Measurements from ENCODE around the gene FAM3B. TPM values are rescaled to one million over a fixed set of nuclear protein-coding genes. Genes with fewer than 3 reads are reported as not detected.

FAM3B gene
- total RNA-seq, 1 donor from 2014 or later, result 4.8 TPM

DNA sequence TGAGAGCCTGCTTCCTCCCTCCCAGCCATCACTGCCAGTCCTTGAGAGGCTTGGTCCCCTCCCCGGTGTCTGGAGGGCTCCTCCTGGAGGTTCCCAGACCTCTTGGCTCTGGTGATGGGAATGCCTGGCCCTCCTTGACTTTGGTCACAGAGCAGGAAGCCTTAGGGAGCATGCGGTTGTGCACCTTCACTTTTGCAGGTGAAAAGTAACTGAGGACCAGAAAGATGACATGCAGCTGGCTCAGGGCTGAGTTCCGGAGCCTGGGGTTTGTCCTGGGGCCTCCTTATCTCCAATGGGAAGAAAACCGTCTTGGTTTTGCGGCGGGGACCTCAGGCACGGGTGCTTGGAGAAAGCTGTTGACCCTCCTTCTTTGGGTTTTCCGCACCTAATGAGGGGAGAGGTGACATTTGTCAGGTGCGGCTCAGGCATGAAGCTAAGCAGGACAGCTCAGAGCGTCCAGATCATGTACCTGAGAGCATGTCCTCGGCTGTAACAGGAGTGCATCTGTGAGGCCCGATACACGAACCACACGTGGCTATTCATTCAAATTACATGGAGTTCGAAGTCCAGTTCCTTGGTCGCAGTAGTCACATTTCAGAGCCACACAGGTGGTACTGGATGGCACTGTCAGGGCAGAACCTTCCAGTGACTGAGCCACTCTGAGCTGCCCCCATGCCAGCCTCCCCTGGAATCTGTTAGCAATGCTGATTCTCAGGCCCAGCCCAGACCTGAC, 44.6 kb downstream of the FAM3B start:
- intact Hi-C loops (cut with DNase I), result no loop called here
- H3K27ac ChIP-seq, result peak overlapping the region; percentile 90

DNA sequence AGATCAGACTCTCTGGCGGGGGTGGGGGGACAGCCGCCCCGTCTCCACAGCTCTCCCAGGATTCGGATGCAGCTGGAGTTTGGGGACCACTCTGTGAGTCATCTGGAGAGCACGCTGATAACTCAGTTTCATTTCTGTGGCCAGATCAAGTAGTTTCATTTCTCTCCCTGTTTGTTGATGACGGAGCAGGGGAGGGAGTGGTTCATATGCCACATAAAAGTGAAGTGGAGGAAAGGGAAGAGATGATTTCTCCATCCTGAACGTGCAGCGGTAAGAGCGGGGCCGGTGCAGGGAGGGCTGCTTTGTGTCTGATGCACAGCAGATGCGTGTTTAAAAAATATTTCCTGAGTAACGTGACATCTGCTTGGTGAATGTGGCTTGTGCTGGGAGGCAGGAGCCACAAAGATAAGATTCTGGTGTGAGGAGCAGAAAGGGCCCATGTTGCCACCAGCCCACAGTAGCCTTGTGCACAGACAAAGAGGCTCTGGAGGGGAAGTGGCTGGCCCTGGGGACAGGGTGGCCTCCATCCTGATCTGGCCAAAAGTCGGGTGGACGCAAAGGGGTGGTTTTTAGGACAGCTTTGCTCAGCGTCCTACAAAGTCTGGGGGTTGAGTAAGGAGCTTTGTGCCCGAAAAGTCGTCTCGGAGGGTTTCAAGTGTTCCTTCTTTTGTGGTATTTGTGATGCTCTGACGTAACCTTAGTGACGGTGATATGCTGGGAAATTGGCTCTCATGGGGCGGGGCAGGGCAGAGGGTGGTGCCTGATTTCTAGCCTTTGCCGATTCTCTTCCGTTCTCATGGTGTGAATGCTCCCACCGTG, 45.4 kb downstream of the FAM3B start, which contains the start of gene MX2:
Gene MX2, plus strand, starts transcription at position 242 of the 819 bp plus-strand sequence. CDS start 14,880 bp downstream, outside the sequence.
- DNase-seq (peak; percentile 80), ATAC-seq (peak; percentile 80 to 84)
- no peaks in the 10 kb centered on the region for H3K36me3 ChIP-seq
- H3K27me3 ChIP-seq (ENCODE audit: low read depth), result no peaks in the 10 kb centered on the region
- H3K27ac ChIP-seq, result peak within 1 kb of the TSS; percentile 90
- TF ChIP-seq, protein P1, sequence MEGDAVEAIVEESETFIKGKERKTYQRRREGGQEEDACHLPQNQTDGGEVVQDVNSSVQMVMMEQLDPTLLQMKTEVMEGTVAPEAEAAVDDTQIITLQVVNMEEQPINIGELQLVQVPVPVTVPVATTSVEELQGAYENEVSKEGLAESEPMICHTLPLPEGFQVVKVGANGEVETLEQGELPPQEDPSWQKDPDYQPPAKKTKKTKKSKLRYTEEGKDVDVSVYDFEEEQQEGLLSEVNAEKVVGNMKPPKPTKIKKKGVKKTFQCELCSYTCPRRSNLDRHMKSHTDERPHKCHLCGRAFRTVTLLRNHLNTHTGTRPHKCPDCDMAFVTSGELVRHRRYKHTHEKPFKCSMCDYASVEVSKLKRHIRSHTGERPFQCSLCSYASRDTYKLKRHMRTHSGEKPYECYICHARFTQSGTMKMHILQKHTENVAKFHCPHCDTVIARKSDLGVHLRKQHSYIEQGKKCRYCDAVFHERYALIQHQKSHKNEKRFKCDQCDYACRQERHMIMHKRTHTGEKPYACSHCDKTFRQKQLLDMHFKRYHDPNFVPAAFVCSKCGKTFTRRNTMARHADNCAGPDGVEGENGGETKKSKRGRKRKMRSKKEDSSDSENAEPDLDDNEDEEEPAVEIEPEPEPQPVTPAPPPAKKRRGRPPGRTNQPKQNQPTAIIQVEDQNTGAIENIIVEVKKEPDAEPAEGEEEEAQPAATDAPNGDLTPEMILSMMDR (IDR thresholded peaks at IDR 0.05), result no peak
- peaks cover 22% of the 10 kb centered on the region for H3K4me1 ChIP-seq
- intact Hi-C loops (cut with DNase I), result no loop called here
- H3K4me3 ChIP-seq, result peak within 1 kb of the TSS; percentile 50
- H3K9me3 ChIP-seq, result no peaks in the 10 kb centered on the region

More for the DNA sequence above, 44.6 kb downstream of the FAM3B start:
- Histone ChIP-seq H3K4me1 (peaks cover 22% of the 10 kb centered on the region), H3K36me3 (no peaks in the 10 kb centered on the region), H3K9me3 (no peaks in the 10 kb centered on the region), H3K4me3 (peak overlapping the region; percentile 50), H3K27me3 (ENCODE audit: low read depth) (no peaks in the 10 kb centered on the region)
- no peak for DNase-seq
- no peak for ATAC-seq
- TF ChIP-seq, protein P1 (IDR thresholded peaks at IDR 0.05), result no peak

DNA sequence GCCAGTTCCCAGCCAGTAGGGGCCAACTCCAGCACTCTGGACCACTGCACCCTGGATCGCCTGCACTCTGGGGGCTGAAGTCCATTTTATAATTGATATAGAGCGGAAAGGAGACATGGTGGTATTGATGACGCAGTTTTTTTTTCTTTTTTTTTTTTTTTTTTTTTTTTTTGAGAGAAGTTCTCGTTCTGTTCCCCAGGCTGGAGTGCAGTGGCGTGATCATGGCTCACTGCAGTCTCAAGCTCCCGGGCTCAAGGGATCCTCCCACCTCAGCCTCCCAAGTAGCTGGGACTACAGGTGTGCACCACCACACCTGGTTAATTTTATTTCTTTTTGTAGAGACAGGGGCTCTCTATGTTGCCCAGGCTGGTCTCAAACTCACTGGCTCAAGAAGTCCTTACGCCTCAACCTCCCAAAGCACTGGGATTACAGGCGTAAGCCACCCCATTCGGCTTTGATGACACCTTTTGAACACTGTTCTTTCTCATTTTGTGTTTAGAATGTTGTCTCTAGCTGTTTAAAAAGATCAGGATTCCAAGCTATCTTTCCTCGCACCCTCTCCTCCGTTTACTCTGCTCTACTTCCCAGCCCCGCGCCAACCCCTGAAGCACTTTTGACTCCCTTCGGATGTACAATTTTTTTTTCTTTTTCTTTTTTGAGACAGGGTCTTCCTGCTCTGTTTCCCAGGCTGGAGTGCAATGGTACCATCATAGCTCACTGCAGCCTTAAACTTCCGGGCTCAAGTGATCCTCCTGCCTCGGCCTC, 46.2 kb downstream of the FAM3B start:
- peak overlapping the region; percentile 90 for H3K27ac ChIP-seq
- no peak for ATAC-seq
- H3K4me1 ChIP-seq, result peaks cover 22% of the 10 kb centered on the region
- no peaks in the 10 kb centered on the region for H3K27me3 ChIP-seq (ENCODE audit: low read depth)
- TF ChIP-seq, protein P1 (IDR thresholded peaks at IDR 0.05), result no peak
- H3K36me3 ChIP-seq, result peaks cover 6% of the 10 kb centered on the region
- no peaks in the 10 kb centered on the region for H3K9me3 ChIP-seq
- DNase-seq, result no peak
- H3K4me3 ChIP-seq, result peak overlapping the region; percentile 50
- intact Hi-C loops (cut with DNase I), result no loop called here

DNA sequence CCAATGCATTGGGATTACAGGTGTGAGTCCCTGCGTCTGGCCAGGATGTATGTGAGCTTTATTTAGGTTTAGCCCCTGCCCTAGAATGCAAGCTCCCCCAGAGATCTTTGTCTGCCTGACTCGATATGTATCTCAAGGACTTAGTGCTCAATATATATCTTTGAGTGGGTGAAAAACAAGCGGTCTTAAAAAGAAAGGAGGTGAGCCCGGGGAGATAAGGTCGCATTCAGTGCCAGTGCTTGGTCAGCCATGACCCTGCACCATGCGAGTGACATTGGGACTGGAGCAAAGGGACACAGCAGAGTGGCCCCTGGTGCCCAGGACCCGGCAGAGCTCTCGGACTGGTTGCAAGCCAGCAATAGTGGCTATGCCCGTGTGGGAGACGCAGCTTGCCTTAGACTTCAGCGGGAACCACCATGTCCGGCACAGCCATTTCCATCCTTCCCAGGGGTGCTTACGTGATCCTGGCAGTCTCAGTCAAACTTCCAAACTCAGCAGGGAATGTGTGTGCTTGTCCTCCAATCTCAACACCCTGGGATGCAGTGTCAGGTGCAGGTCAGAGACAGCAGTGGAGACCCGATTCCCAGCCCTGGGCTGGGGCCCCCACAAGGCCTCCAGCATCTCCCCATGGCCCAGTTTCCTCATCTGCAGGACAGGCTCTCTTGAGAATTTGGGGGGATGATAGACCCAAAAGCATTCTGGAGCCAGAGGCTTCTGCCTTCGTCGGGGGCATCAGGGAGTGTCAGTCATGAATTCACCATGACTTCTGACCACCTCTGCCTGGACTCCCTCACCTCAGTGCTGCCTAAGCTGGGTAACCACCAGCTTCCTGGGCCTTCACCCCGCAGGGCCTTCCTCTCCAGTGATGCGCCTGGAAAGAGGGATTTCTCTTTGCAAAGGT, 47.0 kb downstream of the FAM3B start:
- Histone ChIP-seq H3K36me3 (peaks cover 6% of the 10 kb centered on the region), H3K4me3 (peak overlapping the region; percentile 50), H3K27ac (peak overlapping the region; percentile 90), H3K27me3 (ENCODE audit: low read depth) (no peaks in the 10 kb centered on the region), H3K4me1 (peaks cover 22% of the 10 kb centered on the region), H3K9me3 (no peaks in the 10 kb centered on the region)
- ATAC-seq (no peak), DNase-seq (no peak)
- intact Hi-C loops (cut with DNase I), result no loop called here
- TF ChIP-seq, protein P1 (IDR thresholded peaks at IDR 0.05), result no peak
